HG03571 (cell line): ENCODE data around the gene FAM186B.

Experiments
- ATAC-seq: cut with Tn5 transposase; IDR thresholded peaks from one replicate; pipeline ENCODE4 v1.9.1; 2021; ENCODE audit not compliant: unreplicated experiment

Gene FAM186B

DNA sequence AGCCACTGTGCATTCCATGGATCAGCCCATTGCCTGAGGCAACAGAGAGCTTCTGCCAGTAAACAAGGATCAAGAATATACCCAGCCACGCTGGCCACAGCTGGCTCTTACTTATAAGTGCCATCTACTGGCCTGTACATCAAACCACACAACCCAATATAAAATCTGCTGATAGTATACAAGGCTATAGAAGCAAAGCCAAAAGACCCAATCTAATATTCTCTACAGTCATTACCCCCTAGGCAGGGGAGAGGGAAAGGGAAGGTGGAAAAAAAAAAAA, 4.4 kb upstream of the FAM186B start:
- no peak for ATAC-seq

DNA sequence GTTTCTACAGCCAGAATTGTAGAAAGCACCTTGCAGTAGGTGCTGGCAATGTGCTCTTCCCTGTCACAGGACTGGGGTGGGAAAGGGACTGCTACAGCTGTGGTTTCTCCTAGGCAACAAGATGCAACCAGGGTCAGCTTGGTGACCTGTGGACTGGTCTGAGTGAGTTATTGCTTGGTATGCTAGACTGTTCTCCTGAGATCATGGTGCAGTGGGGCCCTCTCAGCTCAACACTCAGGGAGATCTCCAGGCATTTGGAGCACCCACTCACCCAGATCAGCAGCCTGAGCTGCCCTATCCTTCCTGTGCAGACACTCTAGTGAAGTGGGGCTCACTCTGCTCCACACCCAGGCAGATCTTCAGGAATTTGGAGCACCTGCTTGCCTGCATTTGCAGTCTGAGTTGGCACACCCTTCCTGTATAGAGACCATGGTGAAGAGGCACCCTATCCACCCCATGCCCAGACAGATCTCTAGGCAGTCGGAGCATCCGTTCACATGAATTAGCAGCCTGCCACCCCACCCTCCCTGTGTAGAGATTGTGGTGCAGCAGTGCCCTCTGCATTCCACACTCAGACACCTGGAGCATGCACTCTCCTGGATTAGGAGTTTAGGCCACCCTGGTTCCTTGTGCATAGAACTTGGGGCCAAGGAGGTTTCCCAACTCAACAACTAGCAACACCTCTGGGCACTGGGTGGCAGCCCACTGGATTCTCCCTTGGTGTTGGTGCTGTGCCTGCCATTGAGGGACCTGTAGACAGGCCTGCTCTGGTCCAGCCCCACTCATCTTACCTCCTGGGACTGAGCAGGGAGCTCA, 3.8 kb upstream of the FAM186B start:
- ATAC-seq, result no peak

DNA sequence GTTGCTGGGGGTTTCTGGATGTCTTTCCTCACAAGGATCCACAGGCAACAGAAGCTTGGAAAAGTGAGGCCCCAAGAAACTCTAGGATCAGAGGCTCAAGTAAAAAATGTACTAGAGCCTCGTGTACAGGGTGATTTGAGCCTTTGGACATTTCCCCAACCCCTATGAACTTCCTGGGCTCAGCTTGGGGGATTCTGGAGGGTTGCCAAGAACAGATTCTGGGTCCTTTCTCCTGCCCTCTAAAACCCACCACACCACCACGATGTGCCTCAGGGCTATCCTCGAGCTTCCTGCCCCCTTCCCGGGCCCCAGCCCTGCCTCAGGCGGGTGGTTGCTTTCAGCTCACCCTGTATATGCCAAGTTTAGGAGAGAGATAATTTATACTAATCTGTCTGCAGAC, 583 bp downstream of the FAM186B start:
- ATAC-seq, result no peak

DNA sequence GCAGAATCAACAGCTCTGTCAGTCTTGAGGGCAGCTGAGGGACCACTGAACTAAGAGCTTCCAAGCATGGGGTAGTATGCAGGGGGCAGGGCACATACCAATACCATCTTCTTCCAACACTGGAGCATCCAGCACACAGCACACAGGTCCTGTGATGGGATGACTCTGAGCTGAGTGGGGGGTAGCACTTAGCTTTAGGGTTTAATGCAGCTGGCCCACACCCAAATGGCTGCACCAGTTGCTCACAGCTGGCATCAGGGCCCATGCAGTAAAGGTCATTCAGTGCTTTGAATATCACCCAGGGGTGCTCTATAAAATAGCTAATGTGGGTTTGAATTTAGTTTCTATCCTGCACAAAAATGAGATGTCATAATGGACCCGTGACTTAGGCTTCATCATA, 1.7 kb downstream of the FAM186B start:
- ATAC-seq, result no peak

DNA sequence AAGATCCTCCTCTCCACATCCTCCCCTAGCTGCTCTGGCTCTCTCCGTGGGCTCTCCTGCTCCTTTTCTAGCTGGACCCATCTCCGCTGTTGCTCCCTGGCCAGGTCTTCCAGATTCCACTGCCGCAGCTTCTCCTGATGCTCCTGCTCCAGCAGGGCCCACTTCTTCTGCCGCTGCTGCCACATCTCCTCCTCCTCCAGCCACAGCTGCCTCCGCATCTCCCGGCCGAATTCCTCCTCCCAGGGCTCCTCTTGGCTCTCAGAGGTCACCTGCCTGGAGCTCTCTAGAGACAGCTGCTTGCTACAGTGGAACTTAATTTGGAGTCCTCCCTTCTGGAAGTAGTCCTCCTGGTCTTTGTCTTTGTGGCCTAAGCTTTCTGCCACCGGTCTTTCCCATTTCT, 5.5 kb downstream of the FAM186B start:
- ATAC-seq, result no peak

DNA sequence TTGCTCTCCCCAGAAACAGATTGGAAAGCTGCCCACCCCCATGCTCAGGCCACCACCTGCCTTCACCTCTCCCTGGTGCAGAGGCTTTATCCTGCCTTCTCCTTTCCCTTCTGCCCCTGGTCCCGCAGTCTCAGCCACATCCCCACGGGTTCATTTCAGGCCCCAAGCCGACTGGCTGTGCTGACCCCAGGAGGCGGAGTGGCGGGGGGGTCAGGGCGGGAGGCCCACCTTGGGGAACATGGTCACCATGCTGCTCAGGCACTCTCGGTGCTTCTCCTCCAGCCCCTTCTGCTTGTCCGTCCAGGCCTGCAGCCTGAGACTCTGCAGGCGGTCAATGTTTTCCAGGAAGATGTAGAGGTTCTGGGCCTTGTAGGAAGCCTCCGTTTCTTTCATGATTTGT, 6.9 kb downstream of the FAM186B start:
- no peak for ATAC-seq

DNA sequence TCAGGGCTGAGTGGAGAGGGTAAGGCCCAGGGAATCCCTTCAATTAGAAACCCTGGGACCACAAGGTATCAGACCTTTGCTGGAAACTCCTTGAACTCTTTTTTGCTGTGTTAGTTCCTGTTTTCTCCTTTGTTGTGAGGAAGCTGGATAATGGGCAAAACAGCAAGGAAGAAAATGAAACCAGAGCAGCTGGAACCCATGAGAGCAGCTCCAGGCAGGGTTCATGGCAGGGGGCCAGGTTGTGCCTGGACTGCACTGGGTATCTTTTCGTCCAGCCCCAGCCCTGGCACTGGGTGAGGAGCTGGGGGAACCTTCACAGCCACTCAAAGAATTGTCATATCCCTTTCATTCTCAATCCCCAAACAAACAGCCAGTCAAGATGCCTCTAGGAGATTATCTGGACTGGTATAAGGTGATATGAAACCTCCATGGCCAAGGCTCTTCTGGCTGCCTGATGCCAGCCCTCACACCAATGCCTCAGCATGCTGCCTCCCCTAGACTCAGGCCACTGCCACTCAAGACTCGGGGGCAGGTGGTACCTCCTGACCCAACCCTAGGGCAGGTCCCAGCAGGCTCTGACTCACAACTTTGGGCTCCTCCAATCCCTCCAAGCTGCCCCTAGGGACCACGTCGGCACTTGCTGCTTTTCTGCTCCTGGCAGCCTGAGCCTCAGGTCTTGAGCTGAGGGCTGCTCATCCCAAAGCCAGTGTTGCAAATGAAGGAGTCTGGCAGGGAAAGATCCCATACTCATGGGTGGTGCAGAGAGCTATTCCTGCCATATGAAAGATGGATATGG, 16.5 kb downstream of the FAM186B start:
- no peak for ATAC-seq

DNA sequence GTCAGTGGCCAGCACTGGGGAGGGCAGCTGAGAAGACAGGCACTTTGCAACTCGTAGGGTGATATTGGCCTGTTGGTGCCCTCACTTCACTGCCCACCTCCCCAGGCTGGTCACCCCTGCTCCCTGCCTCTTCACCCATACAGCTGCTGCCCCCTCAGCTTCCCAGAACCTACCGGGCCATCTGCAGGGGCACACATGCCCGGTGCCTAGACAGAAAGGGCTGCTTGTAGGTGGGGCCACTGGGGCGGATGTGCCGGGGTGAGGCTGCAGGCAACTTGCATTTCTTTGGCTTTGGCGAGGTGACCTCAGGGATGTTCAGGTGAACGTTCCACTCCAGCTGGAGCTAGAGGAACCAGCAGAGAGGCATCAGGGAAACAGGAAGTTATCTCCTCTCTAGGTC, 17.2 kb downstream of the FAM186B start:
- no peak for ATAC-seq

DNA sequence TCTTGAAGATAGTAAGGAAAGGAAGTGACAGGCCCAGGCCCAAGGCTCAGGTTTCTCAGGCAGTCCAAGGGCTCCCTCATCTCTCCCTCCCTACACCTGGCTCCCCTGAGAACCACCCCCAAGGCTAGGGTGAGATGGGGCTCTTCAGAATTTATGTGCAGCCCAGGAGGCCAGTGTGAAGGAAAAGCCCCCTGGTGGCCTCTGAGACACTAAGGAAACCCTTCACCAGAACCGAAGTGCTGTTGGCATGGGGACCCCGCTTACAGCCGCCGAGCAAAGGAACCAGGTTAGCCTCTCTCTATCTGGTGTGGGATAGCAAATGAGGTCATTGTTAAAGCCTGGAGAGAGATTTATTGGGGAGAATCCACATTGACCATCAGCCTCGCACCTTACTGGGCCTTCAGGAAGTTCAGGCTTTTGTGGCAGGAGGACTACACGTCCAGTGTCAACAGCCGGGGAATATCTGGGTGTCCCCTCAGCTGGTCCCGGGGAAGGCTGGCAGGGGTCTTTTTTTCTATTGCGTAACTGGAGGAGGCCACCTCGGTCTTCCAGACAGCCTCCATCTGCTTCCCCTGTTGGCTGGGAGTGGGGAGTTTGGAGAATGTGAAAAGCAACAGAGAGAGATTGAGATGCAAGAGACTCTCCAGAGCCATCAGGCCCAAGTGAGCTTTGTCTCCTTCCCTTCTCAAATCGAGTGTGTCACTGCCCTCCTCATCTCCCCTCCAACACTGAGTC, 18.1 kb downstream of the FAM186B start:
- no peak for ATAC-seq

DNA sequence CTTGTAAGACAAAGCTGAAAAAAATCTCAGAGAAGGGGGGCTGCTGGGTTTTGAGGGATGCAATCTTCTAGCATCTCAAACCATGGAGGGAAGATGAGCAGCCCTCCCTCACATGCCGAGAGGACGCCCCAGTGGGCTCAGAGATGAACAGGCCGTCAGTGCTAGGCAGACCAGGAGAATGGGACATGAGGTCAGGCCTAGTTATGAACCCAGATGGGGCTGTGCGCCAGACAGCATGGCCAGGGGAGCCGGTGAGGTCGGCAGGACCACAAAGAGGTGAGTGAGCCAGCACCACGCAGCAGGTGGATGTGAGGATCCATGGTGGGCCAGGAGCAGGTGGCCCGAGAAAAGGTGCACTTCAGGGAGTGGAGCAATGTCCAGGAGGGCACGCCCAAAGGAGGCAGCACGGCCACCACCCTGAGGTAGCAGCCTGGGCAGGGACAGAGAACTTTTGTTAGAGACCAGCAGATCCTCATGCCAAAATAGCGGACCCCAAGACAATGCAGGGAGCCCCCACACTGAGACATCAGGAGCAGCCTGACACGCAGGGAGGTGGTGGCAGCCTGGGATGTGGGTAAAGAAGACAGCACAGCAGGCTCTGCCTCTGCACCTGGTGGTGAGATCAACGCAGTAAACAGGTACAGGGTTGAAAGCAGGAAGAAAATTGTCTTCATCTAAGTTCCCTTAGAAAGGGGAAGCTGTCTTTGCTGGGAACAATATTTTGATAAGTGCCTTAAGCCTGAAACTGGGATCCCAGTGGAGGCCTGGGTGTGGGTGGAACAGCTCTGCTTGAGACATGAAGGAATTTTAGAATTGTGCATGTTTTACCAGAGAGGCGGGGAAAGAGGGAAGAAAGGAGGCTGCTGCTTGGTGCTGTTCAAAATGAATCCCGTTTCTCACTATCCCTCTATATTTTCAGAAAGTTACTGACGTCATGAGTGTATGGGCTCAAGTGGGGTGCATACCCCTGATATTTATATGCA, 19.7 kb downstream of the FAM186B start:
- ATAC-seq, result no peak

DNA sequence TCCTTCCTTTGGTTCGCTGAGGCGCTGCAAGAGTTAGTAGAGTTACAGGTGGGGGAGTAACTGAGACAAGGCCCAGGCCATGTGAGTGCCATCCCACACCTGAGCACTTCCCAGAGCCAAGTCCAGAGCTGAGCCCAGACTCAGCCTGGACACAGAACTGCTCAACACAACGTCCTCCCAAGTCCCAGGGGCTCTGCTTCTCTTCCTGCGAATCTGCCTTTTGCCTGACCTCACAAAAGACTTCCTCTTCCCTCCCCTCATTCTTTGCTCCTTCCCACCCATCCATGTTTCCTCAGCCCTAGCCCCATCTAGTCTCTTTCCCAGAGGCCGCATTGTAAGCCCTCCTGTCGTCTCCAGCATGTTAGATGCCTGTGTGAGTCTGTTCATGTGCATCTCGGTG, 20.8 kb downstream of the FAM186B start:
- no peak for ATAC-seq

DNA sequence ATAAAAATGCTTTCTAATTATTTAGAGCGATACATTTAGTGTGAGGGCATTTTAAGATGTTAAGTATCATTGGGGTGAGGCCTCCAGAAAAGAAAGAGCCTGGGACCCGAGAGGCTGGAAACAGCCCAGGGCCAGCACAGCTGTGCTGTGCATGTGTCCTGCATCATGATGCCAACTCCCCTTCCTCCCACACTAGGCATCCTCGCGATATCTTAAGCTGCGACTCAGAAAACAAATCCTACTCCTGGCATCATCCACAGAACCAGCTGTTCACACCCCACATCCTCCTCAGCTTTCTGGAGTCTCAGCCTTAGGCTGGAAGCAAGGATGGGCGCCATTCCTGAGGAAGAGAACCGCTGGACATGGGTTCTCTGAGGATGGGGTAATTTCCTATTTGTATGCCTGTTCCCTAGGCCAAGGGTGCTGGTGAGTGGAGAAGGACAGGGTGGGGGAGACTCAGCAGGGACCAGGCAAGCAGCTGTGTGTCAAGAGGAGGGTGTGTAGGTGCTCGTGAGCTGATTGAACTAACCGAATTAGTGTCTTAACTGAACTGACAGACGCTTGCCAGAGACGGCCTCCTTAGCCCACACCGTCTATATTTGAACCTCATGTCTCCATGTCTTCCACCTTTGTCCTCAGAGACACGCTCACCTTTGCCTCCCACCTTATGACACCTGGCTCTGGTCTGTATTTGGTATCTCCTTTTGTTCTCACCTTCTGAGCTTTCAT, 21.9 kb downstream of the FAM186B start:
- ATAC-seq, result no peak

DNA sequence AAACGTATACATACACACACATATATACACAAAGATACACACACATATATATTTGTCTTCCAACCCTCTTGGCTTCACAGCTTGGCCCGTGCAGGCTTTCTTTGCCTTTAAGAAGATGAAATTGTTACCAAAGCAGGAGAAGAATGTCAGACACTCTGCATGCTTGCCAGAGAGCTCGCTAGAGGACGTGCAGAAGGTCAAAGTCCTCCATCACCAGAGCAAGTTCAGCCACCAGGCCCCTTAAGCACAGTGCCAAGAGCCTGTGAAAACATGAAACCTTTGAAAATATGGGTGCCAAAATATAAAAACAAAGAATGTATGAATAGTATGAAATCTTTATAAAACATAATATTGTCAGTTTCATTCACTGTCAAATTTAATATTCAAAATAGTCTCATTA, 22.6 kb downstream of the FAM186B start:
- ATAC-seq, result no peak

DNA sequence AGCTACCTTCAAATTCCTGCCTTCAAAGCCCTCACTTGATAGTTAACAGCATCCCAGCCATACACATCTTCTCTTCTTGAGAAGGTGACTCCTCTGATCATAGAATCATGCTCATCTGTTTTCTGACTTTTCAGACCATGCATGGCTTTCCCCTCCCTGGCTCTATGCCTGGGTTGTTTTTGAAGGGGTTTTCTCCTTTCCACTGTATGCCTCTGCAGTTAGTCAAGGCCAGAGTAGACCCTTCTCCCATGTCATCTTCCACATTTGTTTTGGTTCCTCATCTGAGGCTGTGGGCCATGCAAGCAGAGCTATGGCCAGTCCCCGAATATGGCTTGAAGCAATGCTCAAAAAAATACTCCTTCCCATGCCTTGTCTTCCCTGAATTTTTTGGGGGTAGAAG, 23.2 kb downstream of the FAM186B start:
- ATAC-seq, result no peak

DNA sequence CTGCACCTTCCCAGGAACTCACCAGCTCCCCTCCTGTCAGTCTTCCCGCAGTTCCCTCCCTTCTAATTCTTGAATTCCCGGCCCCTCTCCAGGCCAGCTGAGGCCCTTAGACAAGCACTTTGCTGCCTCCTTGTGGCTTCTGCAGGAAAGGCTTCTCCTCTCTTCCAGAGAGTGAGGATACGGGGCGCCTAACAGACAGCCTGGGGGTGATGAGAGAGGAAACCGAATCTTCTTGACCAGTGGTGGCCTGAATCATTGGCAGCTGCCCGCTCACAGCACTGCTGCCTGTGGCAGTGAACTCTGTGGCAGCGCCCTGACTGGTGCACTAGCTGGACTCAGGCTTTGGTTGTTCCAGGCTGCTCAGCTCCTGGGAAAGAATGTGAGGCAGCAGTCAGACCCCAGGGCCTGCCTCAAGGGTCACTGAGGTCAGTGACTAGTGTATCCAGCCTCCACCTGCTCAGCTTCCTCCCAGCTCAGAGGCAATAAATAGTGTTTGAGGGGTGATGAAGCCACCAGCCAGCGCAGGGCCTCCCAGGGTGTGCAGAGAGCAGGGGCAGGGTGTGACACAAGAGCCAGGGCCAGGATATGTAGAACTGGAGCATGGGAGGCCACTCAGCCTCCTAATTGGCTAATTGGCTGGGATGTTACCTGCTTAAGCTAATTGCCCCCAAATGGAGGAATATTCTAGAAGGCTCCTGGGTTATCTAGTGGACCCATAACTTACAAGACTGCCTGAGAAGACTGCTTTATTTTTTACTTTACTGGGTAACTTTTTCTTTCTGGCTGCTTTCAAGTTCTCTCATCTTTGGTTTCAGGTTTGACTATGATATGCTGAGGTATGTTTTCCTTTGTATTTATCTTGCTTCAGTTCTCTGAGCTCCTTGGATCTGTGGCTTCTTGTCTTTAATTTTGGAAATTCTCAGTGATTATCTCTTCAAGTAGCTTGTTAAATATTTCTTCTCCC, 24.6 kb downstream of the FAM186B start:
- no peak for ATAC-seq

DNA sequence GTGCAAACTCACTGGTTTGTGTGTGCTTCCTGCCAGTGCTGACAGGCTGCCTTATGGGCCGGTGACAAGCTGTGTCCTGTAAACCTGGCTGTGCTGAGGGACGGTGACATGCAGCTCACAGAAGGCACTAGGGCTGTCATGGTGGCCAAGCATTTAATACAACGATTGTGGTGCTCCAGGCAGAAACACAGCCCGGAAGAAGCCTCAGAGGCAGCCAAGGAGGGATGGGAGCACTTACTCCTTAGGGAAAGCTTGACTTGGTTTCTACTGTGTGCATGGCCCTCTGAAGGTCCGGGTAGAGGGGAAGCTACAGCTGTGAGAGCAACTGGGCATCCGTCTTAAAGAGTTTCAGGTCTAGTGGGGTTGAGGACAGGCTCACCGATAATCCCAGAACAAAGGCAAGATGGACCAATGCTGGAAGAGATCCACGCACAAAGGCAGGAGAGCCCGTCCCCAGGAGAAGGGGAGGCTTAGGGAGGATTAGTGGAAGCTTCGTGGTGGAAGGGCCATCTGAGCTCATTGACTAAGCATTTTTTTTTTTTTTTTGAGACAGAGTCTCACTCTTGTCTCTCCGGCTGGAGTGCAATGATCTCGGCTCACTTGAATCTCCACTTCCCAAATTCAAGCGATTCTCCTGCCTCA, 26.8 kb downstream of the FAM186B start:
- ATAC-seq, result no peak

DNA sequence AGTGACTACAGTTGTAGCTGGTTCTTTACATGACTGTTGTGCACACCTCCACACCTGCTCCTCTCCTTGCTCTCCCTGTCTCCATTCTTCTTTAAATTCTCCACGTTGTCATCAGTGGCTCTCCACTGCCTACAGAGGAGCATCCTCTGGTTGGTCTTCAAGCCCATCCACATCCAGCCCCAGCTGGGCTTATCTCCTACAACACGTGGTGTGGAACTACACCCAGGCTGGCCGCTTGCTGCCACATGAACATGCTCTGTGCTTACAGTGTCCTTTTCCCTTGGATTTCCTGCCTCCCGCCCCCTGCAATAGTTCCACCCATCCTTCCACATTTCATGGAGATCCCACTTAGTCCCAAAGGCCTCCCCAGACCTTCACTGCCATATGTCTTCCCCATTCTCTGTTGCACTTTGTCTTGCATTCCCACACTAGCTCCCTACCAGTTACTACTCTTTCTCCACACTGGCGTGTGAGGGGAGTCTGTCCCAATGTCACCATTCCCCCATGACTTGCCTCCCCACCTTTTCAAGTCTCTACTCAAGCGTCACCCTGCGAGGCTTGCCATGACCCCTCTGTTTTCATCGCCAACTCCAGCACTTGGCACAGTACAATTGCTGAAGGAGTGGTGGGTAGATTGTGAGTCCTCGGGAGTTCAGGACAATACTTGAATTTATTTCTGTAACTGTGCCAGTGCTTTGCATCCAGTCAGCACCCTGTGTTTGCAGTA, 27.7 kb downstream of the FAM186B start:
- no peak for ATAC-seq
